Thyroid gland (tissue), 4 donors: ENCODE measurements around the gene CNTN5.

Experiments
- CTCF ChIP-seq, 6 experiments: fragments of 200-600 bp in 3 of 6; fragments of 450-650 bp in 3 of 6; sonication (generic) in 3 of 6; IDR thresholded peaks; one replicate each; pipeline ENCODE4 v1.5.1; 2016 to 2019; ENCODE audit warnings: antibody characterized with exemption in 6 of 6, mild to moderate bottlenecking in 2 of 6, inconsistent platforms in 1 of 6, moderate library complexity in 1 of 6
- POLR2A ChIP-seq, 2 donors: fragments of 450-650 bp; IDR thresholded peaks; one replicate each; pipeline ENCODE4 v1.6.1; 2017; ENCODE audit warnings: antibody characterized with exemption in 2 of 2, mild to moderate bottlenecking in 2 of 2, moderate library complexity in 1 of 2

GRCh38 chr11:100119176-100119575, 1098.4 kb downstream of the CNTN5 start:
- no peak for TF ChIP-seq POLR2A (IDR thresholded peaks at IDR 0.05)
- no peak for TF ChIP-seq CTCF (IDR thresholded peaks at IDR 0.05)
